ENCODE data around the gene MACROD2.

- TF ChIP-seq CTCF (conservative IDR thresholded peaks at IDR 0.05; ENCODE audit: low read depth in 2 of 2): no peak
- no peak for TF ChIP-seq POLR2AphosphoS5 (IDR thresholded peaks at IDR 0.05; ENCODE audit: low read depth)
- no peak for TF ChIP-seq EZH2 (IDR thresholded peaks at IDR 0.05; ENCODE audit: low read depth, unreplicated experiment)
- TF ChIP-seq EZH2phosphoT487 (IDR thresholded peaks at IDR 0.05; ENCODE audit: unreplicated experiment): no peak
- TF ChIP-seq JUNB (IDR thresholded peaks at IDR 0.05; ENCODE audit: unreplicated experiment): no peak
- TF ChIP-seq CREB1 (CRISPR knock-in tag; IDR thresholded peaks at IDR 0.05; ENCODE audit: low read depth): no peak
- TF ChIP-seq STAT1 (IDR thresholded peaks at IDR 0.05; ENCODE audit: unreplicated experiment): no peak
- TF ChIP-seq ZNF331 (CRISPR knock-in tag; IDR thresholded peaks at IDR 0.05; ENCODE audit: low read depth): no peak
- no peak for TF ChIP-seq REST (IDR thresholded peaks at IDR 0.05; ENCODE audit: unreplicated experiment)
- no peak for TF ChIP-seq ZNF114 (CRISPR knock-in tag; IDR thresholded peaks at IDR 0.05)
- no peak for TF ChIP-seq ZNF462 (CRISPR knock-in tag; IDR thresholded peaks at IDR 0.05)
Measured at GRCh38 chr20:15018966-15019365, 1023.6 kb downstream of the MACROD2 start.

Measured in GM23338 (cell line).